A549 treated with CpdA at 1 μM for 4 hours (cell line): ENCODE measurements around the gene L1CAM. TPM values are rescaled to one million over a fixed set of nuclear protein-coding genes. Genes with fewer than 3 reads are reported as not detected.

Experiments used
- total RNA-seq: library from RNA; stranded (reverse); fragments of 200-300 nt; extraction: Qiagen RNA extraction; gene quantifications from 5 replicates; pipeline ENCODE4 v1.2.3, GENCODE V29; 2022; ENCODE audit warnings: low read depth

Gene L1CAM
- 19.6 to 26.8 TPM (median 21.1 TPM) in 5 replicates for total RNA-seq

GRCh38 chrX:153885968-153886903 lies at the start of gene L1CAM:
Gene L1CAM (minus strand): TSS chrX:153886173. CDS start chrX:153875836, 10,337 bp downstream.

DNA sequence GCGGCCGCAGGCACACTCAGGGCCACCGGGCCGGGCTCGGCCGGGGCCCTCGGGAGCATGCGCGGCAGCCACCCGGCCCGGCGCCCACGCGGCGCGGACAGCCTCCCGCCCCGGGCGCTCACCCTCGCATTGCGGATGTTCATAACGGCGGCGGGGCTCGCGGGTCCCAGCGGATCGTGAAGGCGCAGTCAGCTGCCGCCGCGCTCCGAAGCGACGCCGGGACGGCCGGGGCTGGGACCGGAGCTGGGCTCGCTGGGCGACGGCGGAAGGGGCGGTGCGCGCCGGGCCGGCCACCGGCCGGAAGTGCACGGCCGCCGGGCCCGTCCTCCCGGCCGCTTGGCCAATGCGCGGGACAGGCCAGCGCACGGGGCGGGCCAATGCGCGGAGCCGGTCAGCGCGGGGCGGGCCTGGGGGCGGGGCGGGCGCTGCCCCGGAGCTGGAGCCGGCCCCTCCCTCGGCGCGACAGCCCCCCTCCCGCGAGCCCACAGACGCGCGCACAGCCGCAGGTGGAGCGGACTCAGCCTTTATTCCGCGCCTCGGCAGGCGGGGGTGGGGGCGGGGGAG lies 48.9 kb upstream of the L1CAM start, which contains the start of gene NAA10:
Gene NAA10 (minus strand): TSS at position 276 of the 564 bp plus-strand sequence. CDS start 133 bp downstream, at position 143.

DNA sequence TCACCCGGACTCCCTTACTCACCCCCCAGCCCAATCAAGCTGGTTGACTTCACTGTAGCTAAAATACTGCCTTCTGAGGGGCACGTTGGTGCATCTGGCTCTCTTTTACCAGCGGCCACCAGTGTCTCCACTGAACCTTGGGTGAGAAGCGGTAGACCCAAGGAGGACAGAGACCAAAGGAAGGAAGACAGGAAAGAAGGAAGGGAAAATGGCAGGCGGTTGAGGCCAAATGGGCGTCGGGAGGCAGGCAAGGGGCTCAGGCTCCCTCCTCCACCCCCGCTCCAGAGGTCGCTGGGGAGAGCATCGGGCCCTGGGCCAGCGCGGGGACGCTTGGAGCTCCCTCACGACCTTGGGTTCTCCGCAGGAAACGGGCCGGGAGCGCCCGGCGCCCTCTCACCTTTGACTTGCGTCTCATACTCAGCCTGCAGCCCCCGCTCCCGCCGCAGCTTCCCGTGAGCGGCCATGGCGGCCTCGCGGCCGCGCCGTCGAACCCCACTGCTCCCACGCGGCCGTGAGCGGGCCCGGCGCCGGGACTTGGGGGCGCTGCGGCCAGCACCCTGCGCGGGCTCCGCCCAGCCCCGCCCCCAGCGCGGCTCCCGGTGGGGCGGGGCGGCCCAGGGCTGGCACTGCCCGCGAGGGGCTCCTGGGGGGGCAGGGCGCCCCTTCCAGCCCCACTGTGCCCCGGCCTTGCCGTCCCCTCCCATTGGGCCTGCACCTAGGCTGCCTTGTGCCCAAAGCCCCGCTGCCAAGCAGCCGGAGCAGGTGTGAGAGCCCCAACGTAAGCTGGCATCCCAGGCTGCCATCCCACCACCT lies 40.0 kb upstream of the L1CAM start, which contains the start of gene ARHGAP4:
Gene ARHGAP4 (minus strand): TSS at position 526 of the 813 bp plus-strand sequence. CDS start 62 bp downstream, at position 464.

DNA sequence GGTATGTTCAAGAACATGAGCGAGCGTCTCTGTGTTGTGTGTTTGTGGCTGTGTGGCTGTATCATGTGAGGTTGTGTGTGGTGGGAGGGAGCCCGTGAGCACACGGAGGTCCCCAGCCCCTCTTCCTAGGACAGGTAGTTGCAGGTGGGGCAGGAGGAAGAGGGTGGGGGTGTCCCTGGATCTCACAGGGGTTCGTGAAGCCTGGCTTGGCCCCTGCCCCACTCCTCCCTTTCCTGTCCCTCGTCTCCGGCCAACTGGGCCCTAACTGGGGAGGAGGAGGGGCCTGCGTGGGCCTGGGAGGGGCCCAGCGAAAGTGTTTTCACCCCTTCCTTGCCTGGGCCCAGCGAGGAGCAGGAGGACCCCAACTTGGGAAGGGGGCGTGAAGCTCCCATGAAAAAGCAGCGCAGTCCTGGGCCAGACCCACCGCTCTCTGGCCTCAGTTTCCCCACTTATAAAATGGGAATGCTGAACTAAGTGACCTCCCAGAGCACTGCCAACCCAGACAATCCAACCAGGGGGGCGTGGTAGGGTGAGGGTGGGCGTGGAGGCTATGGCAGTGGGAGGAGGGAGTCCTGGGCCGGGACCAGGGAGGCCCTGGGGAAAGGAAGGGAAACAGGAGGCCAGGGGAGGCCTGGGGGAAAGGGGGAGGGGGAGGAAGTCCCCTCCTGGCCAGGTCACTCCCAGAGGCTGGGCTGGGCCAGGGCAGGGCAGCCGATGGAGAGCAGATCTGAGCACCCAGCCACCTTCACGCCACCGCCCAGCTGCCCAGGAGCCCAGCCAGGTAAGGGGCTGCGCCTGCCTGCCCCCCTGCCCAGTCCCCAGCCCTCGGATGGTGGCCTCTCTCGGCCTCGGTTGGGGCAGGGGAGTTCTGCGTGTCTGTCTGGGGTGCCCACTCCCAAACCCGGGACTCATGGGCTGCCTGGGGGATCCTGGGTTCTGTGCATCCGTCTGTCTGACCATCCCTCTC lies 18.3 kb upstream of the L1CAM start, which contains the start of gene AVPR2:
Gene AVPR2 (plus strand): TSS at position 683 of the 967 bp plus-strand sequence. CDS start 473 bp downstream, outside the sequence.

DNA sequence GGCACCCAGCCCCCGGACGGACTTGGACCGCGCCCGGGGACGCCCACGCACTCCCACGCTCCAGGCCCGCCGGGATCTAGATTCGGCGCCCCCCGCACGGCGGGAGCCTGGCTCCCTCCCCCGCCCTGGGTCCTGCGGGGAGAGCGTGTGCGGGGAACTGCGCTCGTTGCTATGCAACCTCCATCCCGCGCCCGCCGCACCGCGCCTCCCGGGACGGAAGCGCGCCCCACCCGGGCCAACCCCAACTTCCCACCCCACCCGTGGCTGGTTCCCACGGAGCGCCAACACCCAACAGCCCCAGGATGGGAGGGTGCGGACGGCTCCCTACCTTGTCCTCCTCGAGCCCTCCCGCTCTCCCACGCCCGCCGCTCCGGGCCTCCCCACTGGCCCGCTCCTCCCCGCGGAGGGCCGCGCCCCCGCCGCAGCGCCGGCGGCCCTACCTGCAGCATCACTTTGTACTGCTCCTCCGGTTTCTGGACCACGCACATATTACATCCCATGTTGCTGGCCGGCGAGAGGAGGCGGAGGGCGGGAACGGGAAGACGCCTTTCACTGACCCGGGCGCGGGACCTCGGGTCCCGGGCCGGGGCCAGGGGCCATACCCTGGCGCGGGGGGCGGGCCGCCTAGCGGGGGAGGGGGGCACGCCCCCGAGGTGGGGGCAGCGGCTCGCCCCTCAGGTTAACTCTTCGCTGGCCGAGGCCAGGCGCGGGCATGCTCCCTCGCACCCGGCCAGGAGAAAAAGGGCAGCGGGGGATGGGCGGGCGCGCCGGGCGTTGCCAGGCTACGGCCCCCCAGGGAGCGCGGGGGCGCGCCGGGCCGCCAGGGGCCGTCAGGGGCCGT lies 56.0 kb downstream of the L1CAM start, which contains the start of gene PDZD4:
Gene PDZD4 (minus strand): TSS at position 746 of the 841 bp plus-strand sequence. CDS start 246 bp downstream, at position 500.

Other genes starting within 250 kb of the L1CAM start
- gene DUSP9, start 239.0 kb downstream of the L1CAM start, total RNA-seq, result 0.83 to 1.7 TPM (median 1.2 TPM) in 5 replicates
- 0.22 to 0.86 TPM (median 0.52 TPM) in 4 of 5 replicates, not detected in the other for gene PNCK, start 212.4 kb downstream of the L1CAM start, total RNA-seq
- gene SLC6A8, start 198.2 kb downstream of the L1CAM start, total RNA-seq, result 10.2 to 13.2 TPM (median 11.1 TPM) in 5 replicates
- gene BCAP31, start 161.8 kb downstream of the L1CAM start, total RNA-seq, result 359 to 414 TPM (median 373 TPM) in 5 replicates
- 2.0 to 4.1 TPM (median 3.8 TPM) in 5 replicates for gene ABCD1, start 161.3 kb downstream of the L1CAM start, total RNA-seq
- 3.0 to 4.1 TPM (median 3.7 TPM) in 5 replicates for gene PLXNB3, start 121.9 kb downstream of the L1CAM start, total RNA-seq
- 0.07 to 0.10 TPM in 2 of 5 replicates, not detected in the others for gene SRPK3, start 105.1 kb downstream of the L1CAM start, total RNA-seq
- 57.5 to 63.5 TPM (median 61.5 TPM) in 5 replicates for gene IDH3G, start 91.8 kb downstream of the L1CAM start, total RNA-seq
- 364 to 443 TPM (median 420 TPM) in 5 replicates for gene SSR4, start 91.5 kb downstream of the L1CAM start, total RNA-seq
- 2.7 to 3.5 TPM (median 3.0 TPM) in 5 replicates for gene PDZD4, start 55.6 kb downstream of the L1CAM start, total RNA-seq
- gene AVPR2, start 18.5 kb upstream of the L1CAM start, total RNA-seq, result 0.07 to 0.12 TPM in 2 of 5 replicates, not detected in the others
- 0.75 to 2.2 TPM (median 1.6 TPM) in 5 replicates for gene ARHGAP4, start 40.1 kb upstream of the L1CAM start, total RNA-seq
- gene NAA10, start 48.9 kb upstream of the L1CAM start, total RNA-seq, result 208 to 230 TPM (median 214 TPM) in 5 replicates
- gene RENBP, start 58.5 kb upstream of the L1CAM start, total RNA-seq, result 0.11 to 0.24 TPM (median 0.14 TPM) in 5 replicates
- 36.3 to 45.1 TPM (median 40.5 TPM) in 5 replicates for gene HCFC1, start 85.6 kb upstream of the L1CAM start, total RNA-seq
- 3.4 to 8.9 TPM (median 5.1 TPM) in 5 replicates for gene TMEM187, start 86.6 kb upstream of the L1CAM start, total RNA-seq
- 185 to 227 TPM (median 213 TPM) in 5 replicates for gene IRAK1, start 133.7 kb upstream of the L1CAM start, total RNA-seq
- 17.0 to 20.7 TPM (median 20.1 TPM) in 5 replicates for gene MECP2, start 211.5 kb upstream of the L1CAM start, total RNA-seq